Measurements from ENCODE around the gene SNAPC3.

DNA sequence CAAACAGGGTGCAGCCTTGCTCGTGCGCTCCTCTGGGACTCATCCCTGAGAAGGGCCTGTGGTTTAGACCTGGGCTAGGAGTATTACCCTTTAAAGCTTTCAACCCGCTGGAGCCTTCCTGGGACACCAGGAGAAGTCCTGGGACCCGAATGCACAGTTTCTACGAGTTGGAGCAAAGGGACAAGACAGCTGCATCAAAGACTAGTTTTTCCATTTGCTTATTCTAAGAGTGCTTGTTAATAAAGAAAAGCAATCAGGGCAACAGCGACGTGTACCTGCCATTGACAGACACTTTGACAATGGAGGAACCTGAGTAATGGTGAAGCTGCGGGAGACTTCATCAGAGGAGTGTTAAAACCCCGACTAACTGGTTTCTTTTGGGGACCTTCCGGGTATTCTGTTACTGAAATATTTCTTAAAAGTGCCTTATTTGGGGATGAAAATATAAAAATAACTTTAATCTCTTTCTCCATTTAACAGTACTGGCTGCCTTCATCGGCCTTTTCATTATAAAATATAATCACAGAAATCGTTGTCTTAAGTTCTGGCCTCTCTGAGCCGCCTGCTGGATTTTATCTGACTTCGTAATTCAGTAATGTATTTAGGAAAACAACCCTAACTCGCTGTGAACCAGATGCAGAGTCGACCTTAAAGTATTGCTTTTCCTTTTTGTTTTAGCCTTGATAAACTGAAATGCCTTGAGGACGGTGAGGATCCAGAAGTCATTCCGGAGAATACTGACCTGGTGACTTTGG is 732 bp downstream of the SNAPC3 start:
- no peak for TF ChIP-seq POLR2A (IDR thresholded peaks at IDR 0.05)
- TF ChIP-seq, protein P1, sequence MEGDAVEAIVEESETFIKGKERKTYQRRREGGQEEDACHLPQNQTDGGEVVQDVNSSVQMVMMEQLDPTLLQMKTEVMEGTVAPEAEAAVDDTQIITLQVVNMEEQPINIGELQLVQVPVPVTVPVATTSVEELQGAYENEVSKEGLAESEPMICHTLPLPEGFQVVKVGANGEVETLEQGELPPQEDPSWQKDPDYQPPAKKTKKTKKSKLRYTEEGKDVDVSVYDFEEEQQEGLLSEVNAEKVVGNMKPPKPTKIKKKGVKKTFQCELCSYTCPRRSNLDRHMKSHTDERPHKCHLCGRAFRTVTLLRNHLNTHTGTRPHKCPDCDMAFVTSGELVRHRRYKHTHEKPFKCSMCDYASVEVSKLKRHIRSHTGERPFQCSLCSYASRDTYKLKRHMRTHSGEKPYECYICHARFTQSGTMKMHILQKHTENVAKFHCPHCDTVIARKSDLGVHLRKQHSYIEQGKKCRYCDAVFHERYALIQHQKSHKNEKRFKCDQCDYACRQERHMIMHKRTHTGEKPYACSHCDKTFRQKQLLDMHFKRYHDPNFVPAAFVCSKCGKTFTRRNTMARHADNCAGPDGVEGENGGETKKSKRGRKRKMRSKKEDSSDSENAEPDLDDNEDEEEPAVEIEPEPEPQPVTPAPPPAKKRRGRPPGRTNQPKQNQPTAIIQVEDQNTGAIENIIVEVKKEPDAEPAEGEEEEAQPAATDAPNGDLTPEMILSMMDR (IDR thresholded peaks at IDR 0.05), result no peak

All from stomach (tissue), 4 donors.